GM10847 (cell line): Measurements from ENCODE around the gene E2F3.

Experiments
- POLR2A ChIP-seq: IDR thresholded peaks from 2 replicates; pipeline ENCODE4 v1.6.1; 2011; ENCODE audit not compliant: insufficient read length; ENCODE audit errors: extremely low read depth

E2F3 gene

GRCh38 chr6:20463396-20463795 lies 61.7 kb downstream of the E2F3 start:
- TF ChIP-seq POLR2A = no peak

GRCh38 chr6:20464041-20464440 lies 62.4 kb downstream of the E2F3 start:
- TF ChIP-seq POLR2A = no peak

- TF ChIP-seq POLR2A = no peak
Observed at GRCh38 chr6:20464847-20465246, 63.2 kb downstream of the E2F3 start.

- TF ChIP-seq POLR2A = no peak
Observed at GRCh38 chr6:20467437-20467836, 65.8 kb downstream of the E2F3 start.

- TF ChIP-seq POLR2A = no peak
Observed at GRCh38 chr6:20468209-20468608, 66.5 kb downstream of the E2F3 start.

GRCh38 chr6:20472748-20473147 lies 71.1 kb downstream of the E2F3 start:
- no peak for TF ChIP-seq POLR2A

- TF ChIP-seq POLR2A = no peak
Observed at GRCh38 chr6:20473518-20473917, 71.8 kb downstream of the E2F3 start.

DNA sequence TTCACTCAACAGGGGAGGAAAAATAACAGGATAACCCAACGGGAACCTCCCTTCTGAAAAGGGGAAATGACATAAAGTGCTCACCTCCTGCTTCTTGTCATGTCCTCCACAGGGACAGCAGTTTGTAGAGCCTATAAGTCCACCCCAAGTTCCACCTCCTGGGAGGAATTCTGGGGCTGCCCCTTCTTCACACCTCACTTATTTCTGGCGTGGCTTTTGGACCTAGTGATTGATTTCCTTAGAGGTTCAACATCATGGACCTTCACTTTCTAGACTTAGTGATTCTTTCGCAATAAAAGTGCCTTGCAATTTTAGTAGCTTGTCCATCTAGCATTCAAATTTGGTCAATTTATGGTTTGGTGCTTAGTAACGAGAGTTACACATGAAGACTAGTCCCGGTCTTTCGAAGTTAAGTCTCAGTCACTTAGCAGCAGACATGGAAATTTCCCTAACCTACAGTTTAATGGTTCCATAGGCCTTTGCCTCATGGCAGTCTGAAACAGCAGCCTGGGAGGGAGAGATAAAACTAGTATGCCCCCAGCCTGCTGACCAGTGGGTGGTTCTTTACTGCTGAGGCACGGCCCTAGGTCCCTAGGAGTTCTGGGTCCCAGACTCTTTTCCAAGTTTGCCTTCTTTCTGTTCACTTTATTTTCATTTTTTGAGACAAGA lies 73.3 kb downstream of the E2F3 start:
- TF ChIP-seq POLR2A = no peak

DNA sequence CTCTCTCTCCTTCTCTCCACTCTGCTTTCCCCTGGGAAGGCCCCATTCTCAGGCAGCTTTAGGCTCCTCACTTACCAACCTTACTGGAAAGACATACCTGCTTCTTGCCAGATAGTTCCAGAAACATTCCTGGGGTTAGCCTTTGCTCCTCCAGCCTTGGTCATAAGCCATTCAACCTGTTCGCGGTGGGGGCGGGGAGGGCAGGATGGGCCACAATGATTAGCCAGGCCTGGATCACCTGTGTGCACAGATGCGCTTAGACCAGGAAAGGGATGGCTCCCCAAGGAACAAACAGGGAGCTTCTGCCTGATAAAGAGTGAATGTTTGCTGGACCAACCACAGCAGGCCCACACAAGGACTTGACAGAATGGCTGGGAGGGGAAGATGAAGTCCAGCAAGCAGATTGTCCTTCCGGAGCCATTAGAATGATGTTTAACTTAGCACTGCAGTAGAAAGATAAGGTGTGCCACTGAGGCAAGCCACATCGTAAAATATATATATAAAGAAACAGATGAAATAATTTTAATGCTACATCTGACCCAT lies 74.9 kb downstream of the E2F3 start:
- TF ChIP-seq POLR2A = no peak

DNA sequence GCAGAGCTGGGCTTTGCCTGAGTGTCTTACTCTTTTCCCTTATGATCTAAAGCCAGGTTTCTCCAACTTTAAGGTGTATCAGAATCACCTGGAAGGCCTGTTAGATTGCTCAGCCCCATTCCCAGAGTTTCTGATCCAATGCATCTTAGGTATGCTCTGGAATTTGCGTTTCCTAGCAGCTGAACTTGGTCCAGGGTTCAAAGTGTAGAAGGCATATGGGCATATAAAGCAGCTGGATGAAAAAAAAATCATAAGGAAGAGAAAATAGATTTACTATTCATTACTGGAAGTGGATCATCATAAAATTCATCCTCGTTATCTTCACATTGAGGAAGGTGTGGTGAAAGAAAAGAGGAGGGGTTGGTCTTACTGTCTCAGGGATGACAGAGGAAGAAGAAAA lies 75.8 kb downstream of the E2F3 start:
- TF ChIP-seq POLR2A = no peak

- no peak for TF ChIP-seq POLR2A
Observed at GRCh38 chr6:20479060-20479459, 77.4 kb downstream of the E2F3 start.

- no peak for TF ChIP-seq POLR2A
Observed at GRCh38 chr6:20479526-20479925, 77.8 kb downstream of the E2F3 start.

- no peak for TF ChIP-seq POLR2A
Observed at GRCh38 chr6:20481281-20481680, 79.6 kb downstream of the E2F3 start.

DNA sequence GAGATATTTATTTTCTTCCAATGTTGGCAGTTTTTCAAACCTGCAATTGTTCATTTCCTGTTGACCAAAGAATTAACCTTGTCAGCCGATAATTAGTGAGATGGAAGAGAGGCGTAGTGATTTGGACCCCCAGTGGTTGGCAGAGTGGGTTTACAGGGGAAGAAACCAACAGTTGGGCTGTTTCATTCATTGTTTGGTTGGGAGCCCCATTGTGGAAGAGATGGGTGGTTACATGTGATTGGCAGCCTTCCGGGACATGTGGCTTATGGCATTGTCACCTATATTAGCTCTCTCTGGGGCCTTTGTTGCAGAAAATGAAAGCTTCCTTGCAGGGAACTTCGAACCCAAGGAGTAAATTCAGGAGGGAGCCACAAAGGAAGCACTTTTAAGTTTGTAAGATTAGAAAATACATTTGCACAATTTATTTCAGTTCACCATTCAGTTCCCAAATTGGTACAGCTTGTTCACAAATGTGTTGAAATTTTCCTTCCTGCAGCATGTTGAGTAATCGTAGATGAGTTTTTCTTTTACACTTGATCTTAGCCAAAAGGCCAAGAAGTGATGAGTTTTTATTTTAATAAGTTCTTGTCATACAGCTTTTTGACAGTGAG lies 82.3 kb downstream of the E2F3 start:
- no peak for TF ChIP-seq POLR2A

GRCh38 chr6:20486641-20487040 lies 85.0 kb downstream of the E2F3 start:
- no peak for TF ChIP-seq POLR2A

DNA sequence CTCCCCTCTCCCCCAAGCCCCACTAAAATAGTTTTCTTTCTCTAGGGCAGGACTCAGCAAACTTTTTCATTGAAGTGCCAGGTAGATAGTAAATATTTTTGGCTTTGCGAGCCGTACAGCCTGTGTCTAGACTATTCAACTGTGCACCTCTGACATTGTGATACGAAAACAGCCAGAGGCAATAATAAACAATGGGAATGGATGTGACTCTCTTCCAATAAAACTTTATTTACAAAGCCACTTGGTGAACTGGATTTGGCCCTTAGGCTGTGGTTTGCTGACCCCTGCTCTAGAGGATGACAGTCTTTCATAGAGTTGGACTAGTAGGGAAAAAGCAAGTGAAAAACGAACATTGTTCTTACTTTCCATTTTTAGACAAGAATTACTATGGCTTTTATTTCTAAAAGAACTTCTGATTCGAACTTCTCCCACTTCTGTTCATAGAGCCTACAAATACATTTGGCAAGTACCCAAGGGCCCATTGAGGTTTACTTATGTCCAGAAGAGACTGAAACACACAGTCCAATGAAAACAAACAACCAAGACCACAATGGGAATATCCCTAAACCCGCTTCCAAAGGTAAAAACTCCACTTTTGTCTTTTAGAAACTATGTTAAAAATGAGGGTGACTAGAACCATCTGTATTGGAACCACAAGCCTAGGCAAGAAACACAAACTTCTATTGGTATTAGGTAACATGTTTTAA lies 86.1 kb downstream of the E2F3 start:
- no peak for TF ChIP-seq POLR2A
